HEK293 (cell line): Measurements from ENCODE around the gene CYP4F12.

ENCODE experiments used
- CTCF ChIA-PET: fragments of 350-600 bp; formaldehyde crosslinking; extraction: SDS; loops from one replicate; lab custom pipeline; 2021; ENCODE audit warnings: antibody characterized with exemption; lab: Yijun Ruan, JAX
- POLR2A ChIA-PET: fragments of 300-600 bp; formaldehyde crosslinking; extraction: SDS; loops from one replicate; lab custom pipeline; 2020; ENCODE audit warnings: antibody characterized with exemption, inconsistent platforms; lab: Yijun Ruan, JAX
- H3K27ac ChIP-seq: fragments of 200-500 bp; sonication (Bioruptor generic); 2 replicates; pipeline ENCODE4 v1.5.1; 2014; ENCODE audit warnings: low read depth, low read length, control low read depth, inconsistent platforms; ENCODE audit errors: extremely low read depth
- H3K36me3 ChIP-seq, 2 experiments: fragments of 200-500 bp in 1 of 2; sonication (Bioruptor generic) in 1 of 2; 1 replicate in 1 of 2; 2 replicates in 1 of 2; pipeline ENCODE4 v1.5.1; 2014 to 2017; ENCODE audit warnings: inconsistent platforms in 2 of 2, low read length in 2 of 2; ENCODE audit not compliant: control insufficient read depth in 2 of 2, insufficient read depth in 1 of 2
- H3K4me1 ChIP-seq: fragments of 200-500 bp; sonication (Bioruptor generic); 2 replicates; pipeline ENCODE4 v1.5.1; 2014; ENCODE audit warnings: mild to moderate bottlenecking, low read length, inconsistent platforms; ENCODE audit not compliant: control insufficient read depth, insufficient read depth
- H3K4me3 ChIP-seq: 2 replicates; pipeline ENCODE4 v1.5.1; 2011; ENCODE audit warnings: low read depth, mild to moderate bottlenecking, control low read depth, low read length, moderate library complexity
- H3K9me3 ChIP-seq: fragments of 200-500 bp; sonication (Bioruptor generic); 2 replicates; pipeline ENCODE4 v1.5.1; 2014; ENCODE audit warnings: low read depth, low read length, inconsistent platforms; ENCODE audit not compliant: control insufficient read depth, insufficient read depth
- ATF2 ChIP-seq: fragments of 450-650 bp; formaldehyde crosslinking; IDR thresholded peaks from 2 replicates; pipeline ENCODE4 v1.5.1; 2016; ENCODE audit warnings: missing biosample characterization, missing genetic modification characterization, low read depth
- EGR2 ChIP-seq: fragments of 450-650 bp; formaldehyde crosslinking; IDR thresholded peaks from 2 replicates; pipeline ENCODE4 v1.5.1; 2016; ENCODE audit warnings: low read depth, missing biosample characterization, missing genetic modification characterization
- GLIS2 ChIP-seq: fragments of 450-650 bp; formaldehyde crosslinking; IDR thresholded peaks from 2 replicates; pipeline ENCODE4 v1.5.1; 2016; ENCODE audit warnings: missing biosample characterization, missing genetic modification characterization
- PRDM10 ChIP-seq: fragments of 450-650 bp; formaldehyde crosslinking; IDR thresholded peaks from 2 replicates; pipeline ENCODE4 v1.5.1; 2016; ENCODE audit warnings: missing biosample characterization, missing genetic modification characterization
- SP2 ChIP-seq: fragments of 450-650 bp; formaldehyde crosslinking; IDR thresholded peaks from 2 replicates; pipeline ENCODE4 v1.5.1; 2016; ENCODE audit warnings: missing biosample characterization, missing genetic modification characterization
- SP7 ChIP-seq: fragments of 450-650 bp; formaldehyde crosslinking; IDR thresholded peaks from 2 replicates; pipeline ENCODE4 v1.5.1; 2016; ENCODE audit warnings: missing biosample characterization, missing genetic modification characterization
- ZBTB17 ChIP-seq: fragments of 450-650 bp; formaldehyde crosslinking; IDR thresholded peaks from 2 replicates; pipeline ENCODE4 v1.5.1; 2016; ENCODE audit warnings: missing biosample characterization, missing genetic modification characterization
- ZBTB20 ChIP-seq: fragments of 450-650 bp; formaldehyde crosslinking; IDR thresholded peaks from 2 replicates; pipeline ENCODE4 v1.5.1; 2016; ENCODE audit warnings: missing biosample characterization, missing genetic modification characterization
- ZBTB21 ChIP-seq: fragments of 450-650 bp; formaldehyde crosslinking; IDR thresholded peaks from 2 replicates; pipeline ENCODE4 v1.5.1; 2017; ENCODE audit warnings: missing biosample characterization, missing genetic modification characterization
- ZFP69B ChIP-seq: fragments of 450-650 bp; formaldehyde crosslinking; IDR thresholded peaks from 2 replicates; pipeline ENCODE4 v1.5.1; 2016; ENCODE audit warnings: missing biosample characterization, missing genetic modification characterization
- ZIC2 ChIP-seq: fragments of 450-650 bp; formaldehyde crosslinking; IDR thresholded peaks from 2 replicates; pipeline ENCODE4 v1.5.1; 2016; ENCODE audit warnings: missing biosample characterization, missing genetic modification characterization
- ZNF10 ChIP-seq: fragments of 450-650 bp; formaldehyde crosslinking; IDR thresholded peaks from 2 replicates; pipeline ENCODE4 v1.5.1; 2017; ENCODE audit warnings: missing biosample characterization, missing genetic modification characterization
- ZNF184 ChIP-seq: fragments of 450-650 bp; IDR thresholded peaks from 2 replicates; pipeline ENCODE4 v1.5.1; 2018; ENCODE audit warnings: missing biosample characterization, mild to moderate bottlenecking, missing genetic modification characterization
- ZNF366 ChIP-seq: fragments of 450-650 bp; formaldehyde crosslinking; conservative IDR thresholded peaks from 2 replicates; pipeline ENCODE4 v1.5.1; 2016; ENCODE audit warnings: missing biosample characterization, missing genetic modification characterization
- ZNF571 ChIP-seq: fragments of 450-650 bp; formaldehyde crosslinking; IDR thresholded peaks from 2 replicates; pipeline ENCODE4 v1.5.0; 2017; ENCODE audit warnings: missing biosample characterization, missing genetic modification characterization
- ZNF610 ChIP-seq: fragments of 450-650 bp; formaldehyde crosslinking; IDR thresholded peaks from 2 replicates; pipeline ENCODE4 v1.5.1; 2016; ENCODE audit warnings: missing biosample characterization, missing genetic modification characterization, borderline replicate concordance
- ZNF677 ChIP-seq: fragments of 450-650 bp; IDR thresholded peaks from 2 replicates; pipeline ENCODE4 v1.5.0; 2018; ENCODE audit warnings: missing biosample characterization, mild to moderate bottlenecking, missing genetic modification characterization, moderate library complexity
- ZNF692 ChIP-seq: fragments of 450-650 bp; formaldehyde crosslinking; IDR thresholded peaks from 2 replicates; pipeline ENCODE4 v1.5.1; 2016; ENCODE audit warnings: missing biosample characterization, missing genetic modification characterization
- ZNF792 ChIP-seq: fragments of 450-650 bp; formaldehyde crosslinking; IDR thresholded peaks from 2 replicates; pipeline ENCODE4 v1.5.1; 2016; ENCODE audit warnings: missing biosample characterization, missing genetic modification characterization
- TF ChIP-seq, protein P1 (sequence below): fragments of 450-650 bp; formaldehyde crosslinking; IDR thresholded peaks from 2 replicates; pipeline ENCODE4 v1.5.1; 2016; ENCODE audit warnings: missing biosample characterization, missing genetic modification characterization
- TF ChIP-seq, protein P2 (sequence below): fragments of 450-650 bp; formaldehyde crosslinking; IDR thresholded peaks from 2 replicates; pipeline ENCODE4 v1.5.0; 2017; ENCODE audit warnings: missing biosample characterization, missing genetic modification characterization, borderline replicate concordance

CYP4F12 gene, protein sequence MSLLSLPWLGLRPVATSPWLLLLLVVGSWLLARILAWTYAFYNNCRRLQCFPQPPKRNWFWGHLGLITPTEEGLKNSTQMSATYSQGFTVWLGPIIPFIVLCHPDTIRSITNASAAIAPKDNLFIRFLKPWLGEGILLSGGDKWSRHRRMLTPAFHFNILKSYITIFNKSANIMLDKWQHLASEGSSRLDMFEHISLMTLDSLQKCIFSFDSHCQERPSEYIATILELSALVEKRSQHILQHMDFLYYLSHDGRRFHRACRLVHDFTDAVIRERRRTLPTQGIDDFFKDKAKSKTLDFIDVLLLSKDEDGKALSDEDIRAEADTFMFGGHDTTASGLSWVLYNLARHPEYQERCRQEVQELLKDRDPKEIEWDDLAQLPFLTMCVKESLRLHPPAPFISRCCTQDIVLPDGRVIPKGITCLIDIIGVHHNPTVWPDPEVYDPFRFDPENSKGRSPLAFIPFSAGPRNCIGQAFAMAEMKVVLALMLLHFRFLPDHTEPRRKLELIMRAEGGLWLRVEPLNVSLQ

GRCh38 chr19:15672580-15673175 lies at the start of gene CYP4F12:
CYP4F12 (plus strand) TSS chr19:15673087; CDS start chr19:15673530, 443 bp downstream.
- no peaks in the 10 kb centered on the region for H3K4me1 ChIP-seq
- H3K27ac ChIP-seq: no peak within 1 kb of the TSS
- H3K9me3 ChIP-seq: no peaks in the 10 kb centered on the region
- TF ChIP-seq ZFP69B (tag by site-specific recombination) (peak; percentile 61; the same call in 1 of the 2 replicates), ZNF366 (tag by site-specific recombination) (no peak), SP2 (tag by site-specific recombination) (0 out of 2 replicates have a peak, but pooled peaks have one; percentile 7), ZBTB20 (tag by site-specific recombination) (peak; percentile 35; the same call in 1 of the 2 replicates), ZNF692 (tag by site-specific recombination) (peak; percentile 70), EGR2 (tag by site-specific recombination) (no peak), ZBTB17 (tag by site-specific recombination) (peak; percentile 34; the same call in 1 of the 2 replicates), ZNF184 (tag by site-specific recombination) (no peak), ZNF792 (tag by site-specific recombination) (no peak), ZNF677 (tag by site-specific recombination) (no peak), ZNF10 (tag by site-specific recombination) (no peak), SP7 (tag by site-specific recombination) (no peak), ZNF610 (tag by site-specific recombination) (no peak), PRDM10 (peak; percentile 34; the same call in 1 of the 2 replicates), ATF2 (tag by site-specific recombination) (no peak), GLIS2 (no peak), ZNF571 (no peak), ZBTB21 (tag by site-specific recombination) (no peak), ZIC2 (tag by site-specific recombination) (peak; percentile 25; the same call in 1 of the 2 replicates)
- TF ChIP-seq, protein P1, sequence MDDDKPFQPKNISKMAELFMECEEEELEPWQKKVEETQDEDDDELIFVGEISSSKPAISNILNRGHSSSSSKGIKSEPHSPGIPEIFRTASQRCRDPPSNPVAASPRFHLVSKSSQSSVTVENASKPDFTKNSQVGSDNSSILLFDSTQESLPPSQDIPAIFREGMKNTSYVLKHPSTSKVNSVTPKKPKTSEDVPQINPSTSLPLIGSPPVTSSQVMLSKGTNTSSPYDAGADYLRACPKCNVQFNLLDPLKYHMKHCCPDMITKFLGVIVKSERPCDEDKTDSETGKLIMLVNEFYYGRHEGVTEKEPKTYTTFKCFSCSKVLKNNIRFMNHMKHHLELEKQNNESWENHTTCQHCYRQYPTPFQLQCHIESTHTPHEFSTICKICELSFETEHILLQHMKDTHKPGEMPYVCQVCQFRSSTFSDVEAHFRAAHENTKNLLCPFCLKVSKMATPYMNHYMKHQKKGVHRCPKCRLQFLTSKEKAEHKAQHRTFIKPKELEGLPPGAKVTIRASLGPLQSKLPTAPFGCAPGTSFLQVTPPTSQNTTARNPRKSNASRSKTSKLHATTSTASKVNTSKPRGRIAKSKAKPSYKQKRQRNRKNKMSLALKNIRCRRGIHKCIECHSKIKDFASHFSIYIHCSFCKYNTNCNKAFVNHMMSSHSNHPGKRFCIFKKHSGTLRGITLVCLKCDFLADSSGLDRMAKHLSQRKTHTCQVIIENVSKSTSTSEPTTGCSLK (tag by site-specific recombination): no peak
- TF ChIP-seq, protein P2, sequence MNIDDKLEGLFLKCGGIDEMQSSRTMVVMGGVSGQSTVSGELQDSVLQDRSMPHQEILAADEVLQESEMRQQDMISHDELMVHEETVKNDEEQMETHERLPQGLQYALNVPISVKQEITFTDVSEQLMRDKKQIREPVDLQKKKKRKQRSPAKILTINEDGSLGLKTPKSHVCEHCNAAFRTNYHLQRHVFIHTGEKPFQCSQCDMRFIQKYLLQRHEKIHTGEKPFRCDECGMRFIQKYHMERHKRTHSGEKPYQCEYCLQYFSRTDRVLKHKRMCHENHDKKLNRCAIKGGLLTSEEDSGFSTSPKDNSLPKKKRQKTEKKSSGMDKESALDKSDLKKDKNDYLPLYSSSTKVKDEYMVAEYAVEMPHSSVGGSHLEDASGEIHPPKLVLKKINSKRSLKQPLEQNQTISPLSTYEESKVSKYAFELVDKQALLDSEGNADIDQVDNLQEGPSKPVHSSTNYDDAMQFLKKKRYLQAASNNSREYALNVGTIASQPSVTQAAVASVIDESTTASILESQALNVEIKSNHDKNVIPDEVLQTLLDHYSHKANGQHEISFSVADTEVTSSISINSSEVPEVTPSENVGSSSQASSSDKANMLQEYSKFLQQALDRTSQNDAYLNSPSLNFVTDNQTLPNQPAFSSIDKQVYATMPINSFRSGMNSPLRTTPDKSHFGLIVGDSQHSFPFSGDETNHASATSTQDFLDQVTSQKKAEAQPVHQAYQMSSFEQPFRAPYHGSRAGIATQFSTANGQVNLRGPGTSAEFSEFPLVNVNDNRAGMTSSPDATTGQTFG (tag by site-specific recombination): no peak
- ChIA-PET POLR2A (no interaction called here), CTCF (interaction anchor here (0.6 kb wide), 2 partner anchors 254 to 581 kb away, joined by 3 to 4 read pairs; no protein-coding TSS in a partner anchor)
- H3K4me3 ChIP-seq: no peak within 1 kb of the TSS
- no peaks in the 10 kb centered on the region for H3K36me3 ChIP-seq
